Measurements from ENCODE around the gene ZNF444.
"Not testable (repeated sequence)": the region's sequence is repeated elsewhere in the genome, so short reads cannot be mapped to it uniquely, and the experiment has no call there.

ZNF444 gene

GRCh38 chr19:56144831-56145230 lies 3.7 kb downstream of the ZNF444 start:
- TF ChIP-seq, protein P1, sequence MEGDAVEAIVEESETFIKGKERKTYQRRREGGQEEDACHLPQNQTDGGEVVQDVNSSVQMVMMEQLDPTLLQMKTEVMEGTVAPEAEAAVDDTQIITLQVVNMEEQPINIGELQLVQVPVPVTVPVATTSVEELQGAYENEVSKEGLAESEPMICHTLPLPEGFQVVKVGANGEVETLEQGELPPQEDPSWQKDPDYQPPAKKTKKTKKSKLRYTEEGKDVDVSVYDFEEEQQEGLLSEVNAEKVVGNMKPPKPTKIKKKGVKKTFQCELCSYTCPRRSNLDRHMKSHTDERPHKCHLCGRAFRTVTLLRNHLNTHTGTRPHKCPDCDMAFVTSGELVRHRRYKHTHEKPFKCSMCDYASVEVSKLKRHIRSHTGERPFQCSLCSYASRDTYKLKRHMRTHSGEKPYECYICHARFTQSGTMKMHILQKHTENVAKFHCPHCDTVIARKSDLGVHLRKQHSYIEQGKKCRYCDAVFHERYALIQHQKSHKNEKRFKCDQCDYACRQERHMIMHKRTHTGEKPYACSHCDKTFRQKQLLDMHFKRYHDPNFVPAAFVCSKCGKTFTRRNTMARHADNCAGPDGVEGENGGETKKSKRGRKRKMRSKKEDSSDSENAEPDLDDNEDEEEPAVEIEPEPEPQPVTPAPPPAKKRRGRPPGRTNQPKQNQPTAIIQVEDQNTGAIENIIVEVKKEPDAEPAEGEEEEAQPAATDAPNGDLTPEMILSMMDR (IDR thresholded peaks at IDR 0.05; ENCODE audit: unreplicated experiment in 3 of 3): no peak
- H3K4me1 Mint-ChIP-seq: peaks cover 32% of the 10 kb centered on the region
- no peak overlapping the region for H3K27ac Mint-ChIP-seq
- H3K4me3 Mint-ChIP-seq: no peak overlapping the region
- no peaks in the 10 kb centered on the region for H3K9me3 Mint-ChIP-seq
- peaks cover 16% of the 10 kb centered on the region for H3K36me3 Mint-ChIP-seq (ENCODE audit: low read depth)
- H3K27me3 Mint-ChIP-seq (ENCODE audit: low read depth): no peaks in the 10 kb centered on the region

- no peak overlapping the region for H3K4me3 Mint-ChIP-seq
These were observed 4.6 kb downstream of the ZNF444 start for GRCh38 chr19:56145698-56146097.

DNA sequence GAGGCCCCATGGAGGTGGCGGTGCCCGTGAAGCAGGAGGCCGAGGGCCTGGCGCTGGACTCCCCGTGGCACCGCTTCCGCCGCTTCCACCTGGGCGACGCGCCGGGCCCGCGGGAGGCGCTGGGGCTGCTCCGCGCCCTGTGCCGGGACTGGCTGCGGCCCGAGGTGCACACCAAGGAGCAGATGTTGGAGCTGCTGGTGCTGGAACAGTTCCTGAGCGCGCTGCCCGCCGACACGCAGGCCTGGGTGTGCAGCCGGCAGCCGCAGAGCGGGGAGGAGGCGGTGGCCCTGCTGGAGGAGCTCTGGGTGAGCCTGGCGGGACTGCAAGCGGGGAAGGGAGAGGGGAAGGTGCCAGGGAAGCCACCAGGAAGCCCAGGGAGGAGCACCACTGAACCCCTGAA lies 5.8 kb downstream of the ZNF444 start:
- TF ChIP-seq, protein P1 (IDR thresholded peaks at IDR 0.05; ENCODE audit: unreplicated experiment in 3 of 3): no peak
- H3K4me3 Mint-ChIP-seq: no peak overlapping the region
- H3K36me3 Mint-ChIP-seq (ENCODE audit: low read depth): peaks cover 27% of the 10 kb centered on the region
- H3K9me3 Mint-ChIP-seq: no peaks in the 10 kb centered on the region
- no peak overlapping the region for H3K27ac Mint-ChIP-seq
- no peaks in the 10 kb centered on the region for H3K27me3 Mint-ChIP-seq (ENCODE audit: low read depth)
- H3K4me1 Mint-ChIP-seq: peaks cover 29% of the 10 kb centered on the region

More at GRCh38 chr19:56145698-56146097, 4.6 kb downstream of the ZNF444 start:
- H3K4me1 Mint-ChIP-seq: peaks cover 31% of the 10 kb centered on the region
- TF ChIP-seq, protein P1 (IDR thresholded peaks at IDR 0.05; ENCODE audit: unreplicated experiment in 3 of 3): no peak
- no peak overlapping the region for H3K27ac Mint-ChIP-seq
- peaks cover 24% of the 10 kb centered on the region for H3K36me3 Mint-ChIP-seq (ENCODE audit: low read depth)
- H3K9me3 Mint-ChIP-seq: no peaks in the 10 kb centered on the region
- H3K27me3 Mint-ChIP-seq (ENCODE audit: low read depth): no peaks in the 10 kb centered on the region

DNA sequence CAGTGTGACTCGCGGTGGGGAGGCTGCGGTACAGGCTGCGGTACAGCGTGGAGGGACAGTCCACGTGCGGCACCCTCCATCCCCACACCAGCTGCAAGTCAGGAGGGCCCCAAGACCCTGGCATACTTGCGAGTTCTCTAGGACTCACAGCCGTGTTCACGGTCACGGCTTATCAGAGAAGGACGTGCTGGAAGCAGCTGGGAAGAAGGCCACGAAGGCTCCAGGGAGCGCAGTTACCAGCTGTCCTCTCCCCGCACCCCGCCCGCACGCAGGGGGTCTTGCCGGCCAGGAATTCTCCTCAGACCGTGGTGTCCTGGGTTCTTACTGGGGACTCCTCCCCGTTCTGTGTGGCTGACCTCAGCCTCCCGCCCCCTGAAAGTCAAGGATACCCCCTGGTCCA lies 6.2 kb downstream of the ZNF444 start:
- Mint-ChIP-seq H3K4me1 (peaks cover 26% of the 10 kb centered on the region), H3K4me3 (no peak overlapping the region), H3K27ac (no peak overlapping the region), H3K36me3 (ENCODE audit: low read depth) (peaks cover 28% of the 10 kb centered on the region), H3K27me3 (ENCODE audit: low read depth) (no peaks in the 10 kb centered on the region), H3K9me3 (no peaks in the 10 kb centered on the region)
- TF ChIP-seq, protein P1 (IDR thresholded peaks at IDR 0.05; ENCODE audit: unreplicated experiment in 3 of 3): no peak

DNA sequence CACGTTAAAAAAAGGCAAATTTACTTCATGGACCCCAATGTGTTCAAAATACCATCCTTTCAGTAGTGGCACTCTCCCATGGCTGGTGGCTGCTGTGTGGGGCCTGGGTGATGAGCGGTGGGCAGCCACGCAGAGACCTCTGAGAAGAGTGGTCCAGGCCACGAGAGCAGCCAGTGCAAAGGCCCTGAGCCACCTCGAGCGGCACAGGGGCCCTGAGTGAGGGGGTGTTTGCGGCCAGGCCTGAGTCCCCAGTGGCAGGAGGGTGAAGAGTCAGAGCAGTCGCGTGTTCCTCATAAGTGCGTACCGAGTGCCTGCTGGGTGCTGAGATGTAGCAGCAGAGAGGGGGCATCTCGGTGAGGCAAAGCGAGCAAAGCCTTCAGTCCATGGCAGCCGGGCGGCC lies 7.0 kb downstream of the ZNF444 start:
- Mint-ChIP-seq H3K9me3 (no peaks in the 10 kb centered on the region), H3K27ac (no peak overlapping the region), H3K27me3 (ENCODE audit: low read depth) (no peaks in the 10 kb centered on the region), H3K4me1 (peaks cover 29% of the 10 kb centered on the region), H3K4me3 (no peak overlapping the region), H3K36me3 (ENCODE audit: low read depth) (peaks cover 34% of the 10 kb centered on the region)
- TF ChIP-seq, protein P1 (IDR thresholded peaks at IDR 0.05; ENCODE audit: unreplicated experiment in 3 of 3): no peak

DNA sequence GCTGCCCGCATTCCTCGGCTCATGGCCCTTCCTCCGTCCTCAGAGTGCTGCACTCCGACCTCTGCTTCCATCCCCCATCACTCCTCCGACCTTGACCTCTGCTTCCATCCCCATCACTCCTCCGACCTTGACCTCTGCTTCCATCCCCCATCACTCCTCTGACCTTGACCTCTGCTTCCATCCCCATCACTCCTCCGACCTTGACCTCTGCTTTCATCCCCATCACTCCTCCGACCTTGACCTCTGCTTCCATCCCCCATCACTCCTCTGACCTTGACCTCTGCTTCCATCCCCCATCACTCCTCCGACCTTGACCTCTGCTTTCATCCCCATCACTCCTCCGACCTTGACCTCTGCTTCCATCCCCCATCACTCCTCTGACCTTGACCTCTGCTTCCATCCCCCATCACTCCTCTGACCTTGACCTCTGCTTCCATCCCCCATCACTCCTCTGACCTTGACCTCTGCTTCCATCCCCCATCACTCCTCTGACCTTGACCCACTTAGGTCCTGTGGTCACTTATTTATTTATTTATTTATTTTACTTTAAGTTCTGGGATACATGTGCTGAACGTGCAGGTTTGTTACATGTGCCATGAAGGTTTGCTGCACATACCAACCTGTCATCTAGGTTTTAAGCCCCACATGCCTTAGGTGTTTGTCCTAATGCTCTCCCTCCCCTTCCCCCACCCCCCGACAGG lies 8.0 kb downstream of the ZNF444 start:
- H3K4me3 Mint-ChIP-seq; H3K27me3 Mint-ChIP-seq (ENCODE audit: low read depth); H3K9me3 Mint-ChIP-seq; H3K27ac Mint-ChIP-seq: not testable (repeated sequence)
- peaks cover 31% of the 10 kb centered on the region for H3K4me1 Mint-ChIP-seq
- H3K36me3 Mint-ChIP-seq (ENCODE audit: low read depth): peaks cover 43% of the 10 kb centered on the region

Measured in nephron (organoid).